HG03025 (cell line): Measurements from ENCODE around the gene CCDC144A.
"Not testable (repeated sequence)": the region's sequence is repeated elsewhere in the genome, so short reads cannot be mapped to it uniquely, and the experiment has no call there.

Source experiments
- ATAC-seq: cut with Tn5 transposase; IDR thresholded peaks from one replicate; pipeline ENCODE4 v1.9.1; 2021; ENCODE audit warnings: mild to moderate bottlenecking, moderate library complexity; ENCODE audit not compliant: unreplicated experiment, low FRiP score

Gene CCDC144A

GRCh38 chr17:16751924-16752287 is 61.9 kb downstream of the CCDC144A start:
- ATAC-seq = not testable (repeated sequence)

- ATAC-seq = not testable (repeated sequence)
Observed at GRCh38 chr17:16757520-16757919, 67.5 kb downstream of the CCDC144A start.

- not testable (repeated sequence) for ATAC-seq
Observed at GRCh38 chr17:16758177-16758576, 68.1 kb downstream of the CCDC144A start.

- not testable (repeated sequence) for ATAC-seq
Observed at GRCh38 chr17:16768290-16769175, 78.5 kb downstream of the CCDC144A start.

DNA sequence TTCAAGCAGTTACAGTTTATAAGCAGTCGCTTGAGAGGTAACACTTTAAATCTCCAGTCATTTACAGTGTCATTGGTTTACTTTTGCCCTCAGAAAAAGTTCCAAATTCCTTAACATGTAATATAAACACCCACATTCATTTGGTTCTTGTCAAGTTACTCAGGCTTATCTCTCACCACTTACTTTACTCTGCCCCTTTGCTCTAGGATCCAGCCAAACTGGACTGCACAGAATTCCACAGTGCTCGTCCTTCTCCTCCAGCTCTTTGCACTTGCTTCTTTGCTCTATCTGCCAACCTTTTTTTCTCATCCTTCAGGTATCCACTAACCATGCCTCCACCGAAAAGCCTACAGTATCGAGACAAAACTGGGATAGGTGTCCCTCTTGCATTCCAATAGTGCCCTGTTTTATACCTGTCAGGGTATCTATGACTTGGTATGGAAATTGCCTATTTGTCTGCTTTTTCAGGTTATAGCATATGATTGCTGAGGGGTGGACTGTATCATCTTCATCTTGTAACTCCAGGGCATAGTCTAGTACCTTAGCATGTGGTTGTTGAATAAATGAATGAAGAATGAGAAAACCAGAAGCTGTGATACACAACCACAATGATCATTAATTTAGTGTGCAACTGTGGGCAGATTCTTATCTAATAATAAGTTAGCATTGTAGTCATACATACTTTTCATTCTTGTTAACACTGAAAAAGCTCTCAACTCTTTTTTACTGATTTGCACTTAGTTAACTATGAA is 82.5 kb downstream of the CCDC144A start:
- ATAC-seq = not testable (repeated sequence)

DNA sequence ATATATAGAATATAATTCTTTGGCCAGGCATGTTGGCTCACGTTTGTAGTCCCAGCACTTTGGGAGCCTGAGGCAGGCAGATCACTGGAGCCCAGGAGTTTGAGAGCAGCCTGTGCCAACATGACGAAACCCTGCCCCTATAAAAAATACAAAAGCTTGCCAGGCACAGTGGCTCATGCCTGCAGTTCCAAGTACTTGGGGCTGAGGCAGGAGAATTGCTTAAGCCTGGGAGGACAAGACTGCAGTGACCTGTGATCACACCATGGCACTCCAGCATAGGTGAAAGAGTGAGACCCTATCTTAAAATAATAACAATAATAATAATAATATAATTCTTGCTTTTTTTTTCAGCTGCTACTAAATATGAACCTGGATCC is 83.1 kb downstream of the CCDC144A start:
- ATAC-seq = not testable (repeated sequence)

DNA sequence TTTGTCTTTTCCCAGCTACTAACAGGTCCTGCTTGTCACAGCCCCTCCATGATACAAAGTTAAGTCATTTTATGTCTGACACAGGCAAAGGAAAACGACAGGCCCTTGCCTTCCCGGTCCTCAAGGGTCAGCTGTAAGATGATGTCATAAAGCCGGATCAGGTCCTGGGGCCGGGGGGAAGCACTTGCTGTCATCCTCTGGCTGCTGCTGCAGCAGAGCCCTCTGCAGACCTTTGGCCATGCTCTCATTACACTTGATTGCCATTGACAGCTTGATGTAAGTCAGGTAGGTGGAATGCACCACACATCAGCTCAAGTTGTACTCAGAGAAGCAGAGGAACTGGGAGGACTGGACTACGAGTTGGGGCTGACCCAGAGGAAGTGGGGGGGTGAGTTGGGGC is 97.8 kb downstream of the CCDC144A start:
- not testable (repeated sequence) for ATAC-seq

DNA sequence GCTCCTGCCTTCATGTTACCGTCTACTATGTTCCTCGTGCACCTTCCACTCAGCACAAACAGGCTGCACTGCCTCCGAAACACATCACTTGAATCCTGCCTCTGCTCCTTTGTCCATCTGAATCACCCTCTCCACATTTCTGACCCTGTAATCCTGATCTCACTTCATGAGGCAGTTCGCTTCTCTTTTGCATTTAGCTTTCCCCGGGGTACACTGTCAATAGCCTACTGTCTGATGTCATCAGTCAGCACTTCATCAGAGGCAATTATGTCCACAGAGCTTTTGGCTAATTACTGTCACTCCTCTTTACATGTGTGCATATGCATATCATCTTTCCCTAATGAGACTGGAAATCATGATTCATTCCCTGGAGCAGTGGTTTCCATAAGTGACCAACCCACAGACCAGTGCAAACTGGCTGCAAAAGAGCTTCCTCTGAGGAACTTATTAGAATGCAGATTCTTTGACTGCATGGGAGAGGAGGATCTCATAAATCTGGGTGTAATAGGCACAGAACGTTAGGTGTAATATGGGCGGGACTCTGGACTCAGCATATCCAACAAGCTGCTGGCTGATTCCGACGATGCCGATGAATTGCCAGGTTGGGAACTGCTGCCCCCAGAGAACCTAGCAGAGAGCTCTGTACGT is 99.0 kb downstream of the CCDC144A start:
- not testable (repeated sequence) for ATAC-seq

DNA sequence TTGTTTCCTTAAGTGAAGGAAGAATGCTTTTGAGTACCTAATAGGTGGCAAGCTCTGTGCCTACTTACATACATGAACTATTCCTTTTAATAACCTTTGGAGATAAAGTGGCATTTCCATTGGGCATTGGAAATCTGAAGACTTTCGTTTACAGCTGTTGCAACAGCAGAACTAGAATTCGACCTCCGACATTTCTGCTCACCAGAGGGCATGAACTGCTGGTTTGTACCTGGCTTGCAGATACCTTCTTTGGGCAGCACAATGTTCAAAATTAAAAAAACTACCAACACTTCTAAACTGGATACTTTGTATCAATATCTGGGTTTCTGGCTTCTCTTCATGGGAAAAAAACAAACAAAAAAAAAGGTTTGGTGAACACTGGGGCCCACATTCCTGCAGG is 99.6 kb downstream of the CCDC144A start:
- ATAC-seq = not testable (repeated sequence)

DNA sequence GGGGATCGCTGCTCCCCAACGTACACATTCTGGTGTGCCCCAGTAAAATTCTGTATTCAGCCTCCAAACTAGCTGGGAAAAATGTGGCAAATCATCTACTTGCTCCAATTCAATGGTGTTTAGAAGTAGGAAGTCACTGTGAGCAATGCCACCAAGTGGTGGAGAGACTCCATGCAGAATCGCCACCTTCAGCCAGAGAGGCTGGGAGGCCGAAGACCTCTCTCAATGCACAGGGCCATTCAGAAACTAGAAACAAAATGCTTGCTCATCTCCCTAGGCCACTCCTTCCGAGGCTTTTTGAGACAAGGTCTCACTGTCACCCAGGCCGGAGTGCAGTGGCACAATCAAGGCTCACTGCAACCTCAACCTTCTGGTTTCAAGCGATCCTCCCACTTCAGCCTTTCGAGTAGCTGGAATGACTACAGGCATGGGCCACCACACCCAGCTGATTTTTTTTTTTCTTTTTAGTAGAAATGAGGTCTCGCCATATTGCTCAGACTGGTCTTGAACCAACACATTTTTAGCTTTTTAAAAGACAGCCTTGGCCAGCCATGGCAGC is 100.4 kb downstream of the CCDC144A start:
- not testable (repeated sequence) for ATAC-seq

DNA sequence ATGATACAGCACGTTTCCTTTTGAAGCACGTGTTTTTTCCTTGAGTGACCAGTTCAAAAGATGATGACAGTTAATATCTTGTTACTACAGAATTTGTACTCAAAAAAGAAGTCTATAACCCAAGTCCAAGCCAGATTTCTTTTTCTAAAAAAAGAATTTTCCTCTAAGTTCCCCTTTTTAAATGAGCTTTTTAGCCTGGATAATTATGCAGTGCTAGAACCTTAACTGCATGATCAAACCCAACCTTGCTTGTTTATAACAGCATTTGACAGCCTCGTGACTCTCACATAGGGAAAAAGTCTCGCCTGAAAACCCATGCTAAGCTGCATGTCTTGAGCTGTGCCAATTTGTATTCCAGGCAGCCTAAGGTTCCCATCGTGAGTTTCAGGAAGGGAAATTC is 104.2 kb downstream of the CCDC144A start:
- not testable (repeated sequence) for ATAC-seq

DNA sequence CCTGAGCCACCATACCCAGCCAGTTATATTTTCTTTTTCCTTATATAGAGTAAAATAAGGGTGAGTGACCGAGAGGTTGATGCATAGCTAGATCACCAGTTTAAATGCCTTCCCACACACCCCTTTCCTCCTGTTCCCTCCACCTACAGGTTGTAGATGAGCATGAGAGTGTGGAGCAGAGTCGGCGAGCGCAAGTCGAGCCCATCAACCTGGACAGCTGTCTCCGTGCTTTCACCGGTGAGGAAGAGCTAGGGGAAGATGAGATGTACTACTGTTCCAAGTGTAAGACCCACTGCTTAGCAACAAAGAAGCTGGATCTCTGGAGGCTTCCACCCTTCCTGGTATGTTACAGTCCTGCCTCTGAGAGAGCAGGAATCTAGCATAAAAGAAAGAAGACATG is 105.9 kb downstream of the CCDC144A start:
- not testable (repeated sequence) for ATAC-seq

DNA sequence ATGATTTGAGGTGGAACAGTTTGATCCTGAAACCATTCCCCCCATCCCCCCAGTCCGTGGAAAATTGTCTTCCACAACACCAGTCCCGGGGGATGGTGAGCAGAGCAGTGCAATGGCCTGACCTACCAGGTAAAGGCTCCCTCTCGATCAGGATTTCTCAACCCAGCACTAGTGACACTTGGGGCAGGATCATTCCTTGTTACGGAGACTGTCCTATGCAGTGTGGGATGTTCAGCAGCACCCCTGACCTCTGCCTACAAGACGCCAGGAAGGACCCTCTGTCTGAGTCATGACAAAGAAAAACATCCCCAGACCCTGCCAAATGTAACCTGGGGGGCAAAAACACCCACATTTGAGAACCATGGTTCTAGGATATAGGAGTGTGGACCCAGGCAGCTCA is 114.8 kb downstream of the CCDC144A start:
- ATAC-seq = not testable (repeated sequence)

DNA sequence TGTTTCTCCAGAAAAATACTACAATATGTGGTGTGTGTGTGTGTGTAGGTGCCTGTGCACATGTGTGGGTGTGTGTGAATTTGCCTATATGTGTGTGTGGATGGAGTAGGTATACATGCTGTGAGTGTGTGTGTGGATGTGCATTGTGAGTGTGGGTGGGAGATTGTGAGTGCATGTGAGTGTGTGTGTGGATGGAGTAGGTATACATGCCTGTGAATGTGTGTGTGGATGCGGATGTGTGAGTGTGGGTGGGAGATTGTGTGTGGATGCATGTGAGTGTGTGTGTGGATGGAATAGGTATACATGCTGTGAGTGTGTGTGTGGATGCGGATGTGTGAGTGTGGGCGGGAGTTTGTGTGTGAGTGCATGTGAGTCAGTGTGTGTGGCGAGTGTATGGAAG is 116.6 kb downstream of the CCDC144A start:
- not testable (repeated sequence) for ATAC-seq

DNA sequence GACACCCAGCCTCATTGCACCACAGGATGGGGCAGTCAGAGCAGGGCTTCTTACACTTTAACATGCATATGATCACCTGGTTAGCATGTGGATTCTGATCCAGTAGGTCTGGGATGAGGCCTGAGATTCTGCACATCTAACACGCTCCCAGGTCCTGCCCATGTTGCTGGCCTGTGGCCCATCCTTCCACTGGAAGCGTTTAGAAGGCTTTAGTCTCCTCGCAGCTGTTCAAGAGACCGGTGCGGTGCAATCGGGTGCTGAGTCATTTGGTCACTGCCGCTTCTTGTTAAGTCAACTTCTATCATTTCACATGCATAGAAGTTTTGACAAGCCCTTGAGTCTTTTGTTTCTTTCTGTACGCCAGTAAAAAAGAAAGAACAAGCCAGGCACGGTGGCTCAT is 117.6 kb downstream of the CCDC144A start:
- not testable (repeated sequence) for ATAC-seq

DNA sequence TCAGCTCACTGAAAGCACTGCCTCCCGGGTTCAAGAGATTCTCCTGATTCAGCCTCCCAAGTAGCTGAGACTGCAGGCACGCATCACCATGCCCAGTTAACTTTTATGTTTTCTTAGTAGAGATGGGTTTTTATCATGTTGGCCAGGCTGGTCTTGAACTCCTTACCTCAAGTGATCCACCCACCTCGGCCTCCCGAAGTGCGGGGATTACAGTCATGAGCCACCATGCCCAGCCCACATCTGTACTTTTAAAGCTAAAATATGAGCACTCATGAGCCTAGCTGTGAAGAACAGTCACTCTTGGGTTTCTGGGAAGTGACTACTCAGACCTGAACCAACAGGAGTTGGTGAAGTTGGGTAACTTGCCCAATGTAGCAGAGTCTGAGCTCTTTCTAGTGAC is 120.2 kb downstream of the CCDC144A start:
- ATAC-seq = not testable (repeated sequence)

- not testable (repeated sequence) for ATAC-seq
Observed at GRCh38 chr17:16812126-16812525, 122.1 kb downstream of the CCDC144A start.

DNA sequence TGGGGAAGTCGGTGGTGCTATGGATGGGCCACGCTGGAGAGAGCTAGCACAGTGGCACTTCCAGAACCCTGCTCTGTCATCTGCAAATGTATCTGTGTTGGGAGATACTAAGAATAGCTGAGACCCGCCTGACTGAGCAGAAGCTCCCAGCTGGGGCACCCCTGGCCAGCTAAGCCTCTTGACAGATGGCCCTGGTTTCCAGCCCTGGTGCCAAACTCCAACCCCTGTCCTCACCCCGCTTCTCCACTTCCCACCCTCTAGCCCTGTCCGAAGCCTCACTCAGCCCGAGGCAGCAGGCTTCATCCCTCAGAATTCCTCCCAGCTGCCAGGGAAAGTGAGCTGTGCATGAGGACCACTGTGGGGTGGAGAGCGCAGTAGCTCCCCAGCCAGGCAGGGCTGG is 124.4 kb downstream of the CCDC144A start:
- no peak for ATAC-seq

DNA sequence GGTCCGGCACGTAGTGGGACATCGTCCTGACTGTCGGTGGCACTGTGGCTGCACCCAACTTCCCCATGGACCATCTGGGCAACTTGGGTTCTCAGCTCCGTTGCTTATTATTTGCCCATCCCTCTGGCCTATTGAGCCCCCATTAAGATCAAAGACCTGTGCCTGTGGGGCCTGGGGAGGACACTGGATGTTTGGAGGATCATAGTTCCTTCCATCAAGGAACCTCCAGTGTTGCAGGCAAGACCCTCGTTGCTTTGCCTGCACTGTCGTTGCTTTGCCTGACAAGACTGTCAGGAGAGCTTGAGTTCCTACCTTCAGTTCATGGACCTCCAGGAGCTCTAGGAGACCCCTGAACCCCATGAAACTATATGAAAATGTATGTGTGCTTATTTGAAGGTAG is 127.2 kb downstream of the CCDC144A start:
- ATAC-seq = no peak

GRCh38 chr17:16817940-16818339 is 127.9 kb downstream of the CCDC144A start:
- not testable (repeated sequence) for ATAC-seq

GRCh38 chr17:16818340-16818739 is 128.3 kb downstream of the CCDC144A start:
- ATAC-seq = no peak
